ENCODE data around the gene IER2.
"Not testable (repeated sequence)": the region's sequence is repeated elsewhere in the genome, so short reads cannot be mapped to it uniquely, and the experiment has no call there.

The IER2 gene

DNA sequence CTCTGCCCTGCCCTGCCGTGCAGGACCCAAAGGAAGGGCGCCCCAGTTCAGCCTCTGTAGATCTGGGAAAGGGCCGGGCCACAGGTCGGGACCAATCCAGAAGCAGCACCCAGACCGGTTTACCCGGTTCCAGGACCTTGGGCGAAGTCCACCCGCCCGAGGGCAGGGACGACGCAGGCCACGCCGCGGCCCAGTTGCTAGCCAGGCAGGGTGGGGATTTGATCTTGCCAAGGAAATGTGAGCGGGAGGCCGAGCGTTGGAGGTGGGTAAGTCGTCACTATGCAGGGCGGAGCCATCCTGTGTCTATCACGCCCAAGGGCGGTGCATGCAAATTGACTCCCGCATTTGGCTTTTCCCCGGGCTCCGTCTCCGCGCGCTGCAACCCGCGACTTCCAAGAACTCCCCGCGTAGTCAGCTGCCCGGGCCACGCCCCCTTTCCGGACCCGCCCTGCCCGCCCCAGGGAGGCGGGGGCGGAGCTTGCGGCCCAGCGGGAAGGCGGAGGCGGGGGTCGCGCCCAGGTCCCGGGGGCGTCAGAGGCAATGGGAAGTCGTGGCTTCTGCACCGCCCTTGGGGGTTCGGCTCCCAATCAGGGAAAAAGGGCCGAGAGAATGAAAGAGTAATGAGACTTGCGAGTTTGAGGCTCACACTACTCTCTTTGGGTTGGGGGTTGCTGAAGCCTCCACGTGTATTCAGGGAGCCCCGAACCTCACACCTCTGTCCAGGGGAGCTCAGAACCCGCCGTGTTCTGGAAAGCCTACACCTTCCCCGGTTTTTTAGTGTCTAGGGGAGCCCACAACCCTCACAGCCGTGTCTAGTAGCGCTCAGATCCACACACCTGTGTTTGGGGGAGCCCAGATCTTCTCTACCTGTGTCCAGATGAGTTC is 12.8 kb downstream of the IER2 start:
- DNase-seq (ENCODE audit: low read depth in 4 of 4, low spot score in 1 of 4): peak; percentile 61 to 90 (median 74)

DNA sequence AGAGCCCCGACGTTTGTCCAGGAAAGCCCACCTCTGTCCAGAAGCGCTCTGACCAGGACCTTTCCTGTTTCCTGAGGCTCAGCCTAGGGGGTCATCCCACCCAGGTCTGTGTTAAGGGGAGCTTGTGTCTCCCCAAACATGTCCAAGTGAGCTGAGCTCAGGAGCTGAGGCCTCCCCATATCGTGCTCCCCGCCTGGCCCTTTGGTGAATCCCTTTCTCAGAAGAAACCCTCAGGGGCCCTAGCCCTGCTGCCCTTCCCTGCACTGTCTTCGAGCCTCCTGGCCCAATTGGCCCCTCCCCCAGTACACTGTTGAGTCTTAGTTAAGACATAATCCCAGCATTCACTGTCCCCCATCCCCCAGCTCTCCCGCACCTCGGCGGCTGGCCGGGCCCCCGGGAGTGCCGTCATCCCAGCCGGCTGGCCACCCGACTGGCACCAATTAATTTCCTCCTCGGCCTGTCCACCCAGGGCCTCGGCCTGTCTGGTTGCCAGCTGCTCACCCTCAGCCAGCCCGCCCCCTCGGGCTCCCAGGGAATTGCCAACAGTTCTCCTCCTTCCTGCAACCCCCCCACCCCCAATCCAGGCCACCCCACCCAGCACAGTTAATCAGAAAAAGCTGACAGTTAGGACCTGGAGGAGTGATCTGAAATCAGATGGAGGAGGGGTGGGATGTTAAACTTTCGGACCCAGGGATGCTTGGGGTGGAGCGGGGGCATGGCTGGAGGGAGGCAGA is 13.6 kb downstream of the IER2 start:
- no peak for DNase-seq (ENCODE audit: low read depth in 4 of 4, low spot score in 1 of 4)

- DNase-seq (ENCODE audit: low read depth in 4 of 4, low spot score in 1 of 4): no peak
These were observed 14.3 kb downstream of the IER2 start for GRCh38 chr19:13164343-13165161.

DNA sequence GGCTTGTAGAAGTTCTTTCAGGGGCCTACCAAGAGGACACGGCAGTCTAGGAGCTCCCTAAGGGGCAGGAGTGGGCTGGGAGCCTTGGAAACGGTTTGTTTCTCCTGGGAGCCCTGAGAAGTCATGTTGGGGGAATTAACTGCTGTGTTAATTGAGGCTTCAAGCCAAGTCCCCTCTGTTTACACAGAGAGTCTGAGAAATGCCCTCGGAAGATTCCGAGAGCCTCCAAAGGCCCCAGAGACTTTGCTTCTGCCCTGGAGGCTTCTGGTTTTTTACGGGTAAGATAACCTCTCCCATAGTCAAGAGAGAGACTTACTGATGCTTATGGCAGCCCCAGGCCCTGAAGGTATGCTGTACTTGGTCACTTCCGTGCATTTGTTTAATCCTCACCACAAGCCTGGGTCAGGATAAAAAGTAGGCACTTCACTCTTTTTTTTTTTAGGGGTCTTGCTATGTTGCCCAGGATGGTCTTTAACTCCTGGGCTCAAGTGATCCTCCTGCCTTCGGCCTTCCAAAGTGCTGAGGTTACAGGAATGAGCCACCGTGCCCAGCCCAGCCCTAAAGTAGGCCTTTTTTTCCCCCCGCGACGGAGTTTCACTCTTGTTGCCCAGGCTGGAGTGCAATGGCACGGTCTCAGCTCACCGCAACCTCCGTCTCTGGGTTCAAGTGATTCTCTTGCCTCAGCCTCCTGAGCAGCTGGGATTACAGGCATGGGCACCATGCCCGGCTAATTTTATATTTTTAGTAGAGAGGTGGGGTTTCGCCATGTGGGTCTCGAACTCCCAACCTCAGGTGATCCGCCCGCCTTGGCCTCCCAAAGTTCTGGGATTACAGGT is 15.2 kb downstream of the IER2 start:
- DNase-seq (ENCODE audit: low read depth in 4 of 4, low spot score in 1 of 4): no peak

- not testable (repeated sequence) for DNase-seq (ENCODE audit: low read depth in 4 of 4, low spot score in 1 of 4)
These were observed 15.9 kb downstream of the IER2 start for GRCh38 chr19:13166151-13166550.

GRCh38 chr19:13169769-13170168 is 19.6 kb downstream of the IER2 start:
- no peak for DNase-seq (ENCODE audit: low read depth in 4 of 4, low spot score in 1 of 4)

DNA sequence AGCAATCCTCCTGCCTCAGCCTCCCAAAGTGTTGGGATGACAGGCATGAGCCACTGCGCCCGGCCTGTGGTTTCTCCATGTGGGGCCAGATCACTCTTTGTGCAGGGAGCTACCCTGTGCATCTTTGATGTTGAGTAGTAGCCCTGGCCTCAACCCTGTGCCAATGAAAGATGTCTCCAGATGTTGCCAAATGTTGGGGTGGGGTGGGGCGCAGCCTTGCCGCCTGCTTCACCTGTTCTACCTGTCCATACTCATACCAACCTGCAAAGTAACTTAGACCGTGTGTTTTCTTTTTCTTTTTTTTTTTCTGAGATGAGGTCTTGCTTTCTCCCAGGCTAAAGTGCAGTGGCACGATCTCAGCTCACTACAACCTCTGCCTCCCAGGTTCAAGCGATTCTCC is 20.9 kb downstream of the IER2 start:
- no peak for DNase-seq (ENCODE audit: low read depth in 4 of 4, low spot score in 1 of 4)

DNA sequence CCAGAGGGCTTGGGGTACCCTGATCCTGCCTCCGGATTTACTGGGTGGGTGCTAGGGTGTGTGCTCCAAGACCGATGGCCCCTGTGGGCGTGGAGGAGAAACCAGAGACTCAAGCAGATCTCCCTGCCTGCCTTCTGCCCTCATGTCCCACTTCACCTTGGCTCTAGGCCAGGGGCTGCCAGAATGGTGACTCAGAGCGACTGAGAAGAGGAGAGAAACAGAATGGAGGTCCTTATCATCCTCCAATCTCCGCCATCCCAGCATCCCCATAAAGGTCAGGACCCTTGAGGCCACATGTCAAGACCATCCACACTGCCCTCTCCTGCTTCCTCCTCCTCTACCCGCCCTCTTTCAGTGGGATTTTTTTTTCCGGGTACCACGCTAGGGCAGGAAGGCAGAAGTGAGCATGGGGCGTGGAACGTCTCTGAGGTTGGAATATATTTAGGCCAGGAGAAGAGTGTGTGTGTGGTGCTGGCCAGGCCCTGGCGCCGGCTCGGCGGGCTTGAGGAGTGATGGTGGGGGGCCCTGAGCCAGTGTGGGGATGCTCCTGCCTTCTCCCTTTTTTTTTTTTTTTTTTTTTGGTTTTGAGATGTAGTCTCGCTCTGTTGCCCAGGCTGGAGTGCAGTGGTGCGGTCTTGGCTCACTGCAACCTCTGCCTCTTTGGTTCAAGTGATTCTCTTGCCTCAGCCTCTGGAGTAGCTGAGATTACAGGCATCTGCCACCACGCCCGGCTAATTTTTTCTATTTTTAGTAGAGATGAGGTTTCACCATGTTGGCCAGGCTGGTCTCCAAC is 22.3 kb downstream of the IER2 start:
- DNase-seq (ENCODE audit: low read depth in 4 of 4, low spot score in 1 of 4): peak in 2 of 4 experiments; percentile 70 to 75

DNA sequence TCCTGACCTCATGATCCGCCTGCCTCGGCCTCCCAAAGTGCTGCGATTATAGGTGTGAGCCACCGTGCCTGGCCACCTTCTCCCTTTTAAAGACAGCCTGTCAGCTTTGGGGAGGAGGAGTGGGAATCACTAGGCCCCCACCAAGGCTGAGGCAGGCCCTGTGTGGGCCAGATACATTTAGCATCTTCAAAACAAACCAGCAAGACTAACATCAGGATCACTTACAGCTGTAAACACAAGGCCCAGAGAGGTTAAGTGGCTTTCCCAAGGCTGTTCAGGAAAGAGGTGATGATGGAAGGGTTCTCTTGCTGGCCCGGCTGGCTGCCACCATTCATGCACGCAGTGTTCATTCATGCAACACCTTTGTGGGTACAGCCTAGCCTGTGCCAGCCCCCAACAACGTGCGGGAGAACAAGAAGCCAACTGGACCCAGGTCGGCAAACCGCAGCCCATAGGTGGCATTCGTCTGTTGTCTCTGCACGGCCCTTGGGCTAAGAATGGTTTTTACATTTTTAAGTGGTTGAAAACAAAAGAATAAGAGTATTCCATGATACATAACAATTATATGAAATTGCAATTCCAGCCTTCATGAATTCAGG is 23.0 kb downstream of the IER2 start:
- DNase-seq (ENCODE audit: low read depth in 4 of 4, low spot score in 1 of 4): no peak

DNA sequence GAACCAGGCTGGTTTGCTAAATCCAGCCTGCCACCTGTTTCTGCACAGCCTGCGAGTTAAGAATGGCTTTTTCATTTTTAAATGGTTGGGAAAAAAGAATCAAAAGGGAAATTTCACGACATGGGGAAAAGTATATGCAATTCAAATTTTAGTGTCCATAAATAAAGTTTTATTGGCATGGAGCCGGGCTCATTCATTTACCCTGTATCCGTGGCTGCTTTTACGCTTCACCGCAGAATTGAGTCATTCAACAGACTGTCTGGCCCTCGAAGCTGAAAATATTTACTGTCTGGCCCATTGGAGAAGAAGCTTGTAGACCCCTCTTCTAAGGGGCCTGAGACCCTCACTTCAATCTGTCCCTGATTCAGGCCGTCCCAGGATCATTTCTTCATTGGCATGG is 26.1 kb downstream of the IER2 start:
- DNase-seq (ENCODE audit: low read depth in 4 of 4, low spot score in 1 of 4): no peak

GRCh38 chr19:13177584-13177983 is 27.4 kb downstream of the IER2 start:
- DNase-seq (ENCODE audit: low read depth in 4 of 4, low spot score in 1 of 4): not testable (repeated sequence)

DNA sequence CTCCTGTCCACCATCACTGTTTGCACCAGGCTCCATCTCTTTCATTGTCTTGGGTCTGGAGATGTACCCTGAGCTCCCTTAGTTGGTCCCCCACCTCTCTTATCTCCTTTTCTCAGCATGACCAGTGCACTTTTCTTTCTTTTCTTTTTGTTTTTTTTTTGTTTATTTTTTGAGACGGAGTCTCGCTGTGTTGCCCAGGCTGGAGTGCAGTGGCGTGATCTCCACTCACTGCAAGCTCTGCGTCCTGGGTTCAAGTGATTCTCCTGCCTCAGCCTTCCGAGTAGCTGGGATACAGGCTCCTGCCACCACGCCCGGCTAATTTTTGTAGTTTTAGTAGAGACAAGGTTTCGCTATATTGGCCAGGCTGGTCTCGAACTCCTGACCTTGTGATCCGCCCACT is 28.1 kb downstream of the IER2 start:
- DNase-seq (ENCODE audit: low read depth in 4 of 4, low spot score in 1 of 4): not testable (repeated sequence)

GRCh38 chr19:13181747-13182388 is 31.7 kb downstream of the IER2 start:
- DNase-seq (ENCODE audit: low read depth in 4 of 4, low spot score in 1 of 4): no peak

- DNase-seq (ENCODE audit: low read depth in 4 of 4, low spot score in 1 of 4): not testable (repeated sequence)
These were observed 34.7 kb downstream of the IER2 start for GRCh38 chr19:13184926-13185325.

DNA sequence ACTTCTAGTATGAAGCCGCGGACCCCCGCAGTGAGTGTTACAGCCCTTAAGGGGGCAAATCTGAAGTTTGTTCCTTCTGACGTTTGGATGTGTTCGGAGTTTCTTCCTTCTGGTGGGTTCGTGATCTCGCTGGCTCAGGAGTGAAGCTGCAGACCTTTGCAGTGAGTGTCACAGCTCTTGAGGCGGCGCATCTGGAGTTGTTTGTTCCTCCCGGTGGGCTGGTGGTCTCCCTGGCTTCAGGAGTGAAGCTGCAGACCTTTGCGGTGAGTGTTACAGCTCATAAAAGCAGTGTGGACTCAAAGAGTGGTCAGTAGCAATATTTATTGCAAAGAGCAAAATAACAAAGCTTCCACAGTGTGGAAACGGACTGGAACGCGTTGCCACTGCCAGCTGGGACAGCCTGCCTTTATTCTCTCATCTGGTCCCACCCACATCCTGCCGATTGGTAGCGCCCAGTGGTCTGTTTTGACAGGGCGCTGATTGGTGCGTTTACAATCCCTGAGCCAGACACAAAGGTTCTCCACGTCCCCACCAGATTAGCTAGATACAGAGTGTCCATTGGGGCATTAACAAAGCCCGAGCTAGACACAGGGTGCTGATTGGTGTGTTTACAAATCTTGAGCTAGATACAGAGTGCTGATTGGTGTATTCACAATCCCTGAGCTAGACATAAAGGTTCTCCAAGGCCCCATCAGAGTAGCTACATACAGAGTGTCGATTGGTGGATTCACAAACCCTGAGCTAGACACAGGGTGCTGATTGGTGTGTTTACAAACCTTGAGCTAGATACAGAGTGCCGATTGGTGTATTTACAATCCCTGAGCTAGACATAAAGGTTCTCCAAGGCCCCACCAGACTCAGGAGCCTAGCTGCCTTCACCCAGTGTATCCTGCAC is 35.8 kb downstream of the IER2 start:
- DNase-seq (ENCODE audit: low read depth in 4 of 4, low spot score in 1 of 4): not testable (repeated sequence)

- not testable (repeated sequence) for DNase-seq (ENCODE audit: low read depth in 4 of 4, low spot score in 1 of 4)
These were observed 36.5 kb downstream of the IER2 start for GRCh38 chr19:13186688-13187087.

- DNase-seq (ENCODE audit: low read depth in 4 of 4, low spot score in 1 of 4): no peak
These were observed 37.2 kb downstream of the IER2 start for GRCh38 chr19:13187419-13187818.

- DNase-seq (ENCODE audit: low read depth in 4 of 4, low spot score in 1 of 4): no peak
These were observed 39.4 kb downstream of the IER2 start for GRCh38 chr19:13189600-13189999.

All from stimulated activated CD4-positive, alpha-beta T cell treated with anti-CD3 and anti-CD28 coated beads, Interleukin-1b, Interleukin-23, amount 100 ng/mL, for 24 hours (primary cell).